Measurements from ENCODE around the gene PLGRKT.

The PLGRKT gene, protein sequence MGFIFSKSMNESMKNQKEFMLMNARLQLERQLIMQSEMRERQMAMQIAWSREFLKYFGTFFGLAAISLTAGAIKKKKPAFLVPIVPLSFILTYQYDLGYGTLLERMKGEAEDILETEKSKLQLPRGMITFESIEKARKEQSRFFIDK

DNA sequence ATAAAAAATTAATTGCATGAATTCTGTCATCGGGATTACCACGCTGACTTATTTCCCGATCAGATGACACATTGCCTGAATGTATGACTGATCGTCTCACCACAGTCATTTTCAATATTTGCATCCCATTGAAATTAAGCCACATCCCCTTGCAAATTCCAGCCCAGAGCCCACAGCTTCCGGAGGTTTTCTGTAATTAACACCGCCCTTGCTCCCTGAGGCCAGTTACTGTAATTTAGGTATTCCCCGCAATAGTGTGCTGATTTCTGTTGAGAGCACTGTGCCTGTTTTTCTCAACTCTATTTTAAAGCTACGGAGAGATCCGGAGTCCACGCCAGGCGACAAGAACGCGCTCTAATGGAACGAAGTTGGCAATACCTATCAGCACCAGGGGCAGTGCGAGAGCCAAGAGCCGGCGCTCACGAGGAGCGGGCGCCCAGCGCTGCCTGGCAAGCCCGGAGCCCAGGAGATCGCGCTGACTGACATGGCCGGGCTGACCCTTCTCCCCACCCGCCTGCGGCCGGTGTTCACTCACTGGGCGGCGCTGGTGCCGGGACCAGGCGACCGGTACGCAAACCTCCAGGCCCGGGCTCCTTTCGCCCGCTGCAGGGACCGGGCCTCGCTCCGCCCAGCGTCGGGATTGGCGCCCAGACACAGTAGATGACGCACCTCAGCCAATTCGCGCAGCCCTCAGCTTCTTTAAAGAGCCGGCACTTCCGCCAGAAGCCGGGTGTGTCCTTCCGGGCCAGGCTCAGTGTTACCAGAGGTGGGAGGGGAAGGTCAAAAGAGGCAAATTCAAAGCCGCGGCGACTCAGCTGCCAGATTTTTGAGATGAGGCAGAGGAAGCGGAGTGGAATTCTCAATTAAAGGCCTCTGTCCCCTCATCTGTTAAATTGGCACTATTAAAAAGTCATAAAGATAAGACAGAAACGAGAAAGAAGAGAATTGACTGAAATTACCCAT lies at the start of gene PLGRKT:
Gene PLGRKT, minus strand, starts transcription at position 672 of the 963 bp plus-strand sequence. CDS start 5,948 bp downstream, outside the sequence.
- TF ChIP-seq, protein P1, sequence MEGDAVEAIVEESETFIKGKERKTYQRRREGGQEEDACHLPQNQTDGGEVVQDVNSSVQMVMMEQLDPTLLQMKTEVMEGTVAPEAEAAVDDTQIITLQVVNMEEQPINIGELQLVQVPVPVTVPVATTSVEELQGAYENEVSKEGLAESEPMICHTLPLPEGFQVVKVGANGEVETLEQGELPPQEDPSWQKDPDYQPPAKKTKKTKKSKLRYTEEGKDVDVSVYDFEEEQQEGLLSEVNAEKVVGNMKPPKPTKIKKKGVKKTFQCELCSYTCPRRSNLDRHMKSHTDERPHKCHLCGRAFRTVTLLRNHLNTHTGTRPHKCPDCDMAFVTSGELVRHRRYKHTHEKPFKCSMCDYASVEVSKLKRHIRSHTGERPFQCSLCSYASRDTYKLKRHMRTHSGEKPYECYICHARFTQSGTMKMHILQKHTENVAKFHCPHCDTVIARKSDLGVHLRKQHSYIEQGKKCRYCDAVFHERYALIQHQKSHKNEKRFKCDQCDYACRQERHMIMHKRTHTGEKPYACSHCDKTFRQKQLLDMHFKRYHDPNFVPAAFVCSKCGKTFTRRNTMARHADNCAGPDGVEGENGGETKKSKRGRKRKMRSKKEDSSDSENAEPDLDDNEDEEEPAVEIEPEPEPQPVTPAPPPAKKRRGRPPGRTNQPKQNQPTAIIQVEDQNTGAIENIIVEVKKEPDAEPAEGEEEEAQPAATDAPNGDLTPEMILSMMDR (IDR thresholded peaks at IDR 0.05): peak; percentile 20
- peak within 1 kb of the TSS; percentile 88 for H3K27ac ChIP-seq

DNA sequence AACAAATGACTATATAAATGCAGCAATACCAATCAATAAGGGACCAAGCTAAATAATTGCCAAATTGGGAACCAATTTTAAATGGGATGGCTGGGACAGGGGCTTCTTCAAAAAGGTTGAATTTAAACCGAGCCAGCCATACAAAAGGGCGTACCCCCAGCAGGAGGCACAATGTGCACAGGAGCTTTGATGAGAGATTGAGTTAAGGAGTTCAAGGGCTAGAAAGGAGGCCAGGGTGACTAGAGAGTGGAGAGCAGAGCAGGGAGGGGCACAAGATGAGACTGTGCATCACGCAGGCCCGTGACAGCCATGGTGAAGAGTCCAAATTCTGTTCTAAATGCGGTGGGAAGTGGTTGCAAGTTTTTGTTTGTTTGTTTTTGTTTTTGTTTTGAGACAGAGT lies 49.3 kb upstream of the PLGRKT start:
- no peak overlapping the region for H3K27ac ChIP-seq
- no peak overlapping the region for H3K9ac ChIP-seq
- no peak overlapping the region for H3K4me3 ChIP-seq (ENCODE audit: low read depth, low read length)
- H3K27me3 ChIP-seq (ENCODE audit: control insufficient read depth, insufficient read depth, low read length): no peaks in the 10 kb centered on the region
- no peaks in the 10 kb centered on the region for H3K4me1 ChIP-seq
- H3K36me3 ChIP-seq (ENCODE audit: control insufficient read depth, insufficient read depth, low read length): no peaks in the 10 kb centered on the region
- H3K79me2 ChIP-seq: no peaks in the 10 kb centered on the region
- H2AFZ ChIP-seq: no peak overlapping the region
- TF ChIP-seq, protein P1 (IDR thresholded peaks at IDR 0.05): no peak
- no peaks in the 10 kb centered on the region for H3K9me3 ChIP-seq (ENCODE audit: control insufficient read depth, low read length)
- no peak overlapping the region for H3K4me2 ChIP-seq (ENCODE audit: low read length)

More for the DNA sequence above, at the start of gene PLGRKT:
- Histone ChIP-seq H3K9me3 (ENCODE audit: control insufficient read depth, low read length) (no peaks in the 10 kb centered on the region), H3K36me3 (ENCODE audit: control insufficient read depth, insufficient read depth, low read length) (no peaks in the 10 kb centered on the region), H3K27me3 (ENCODE audit: control insufficient read depth, insufficient read depth, low read length) (no peaks in the 10 kb centered on the region), H3K4me1 (peaks cover 3% of the 10 kb centered on the region), H3K79me2 (no peaks in the 10 kb centered on the region), H3K4me2 (ENCODE audit: low read length) (peak within 1 kb of the TSS; percentile 77), H3K9ac (peak within 1 kb of the TSS; percentile 69), H2AFZ (peak within 1 kb of the TSS; percentile 85), H3K4me3 (ENCODE audit: low read depth, low read length) (peak within 1 kb of the TSS; percentile 71)

DNA sequence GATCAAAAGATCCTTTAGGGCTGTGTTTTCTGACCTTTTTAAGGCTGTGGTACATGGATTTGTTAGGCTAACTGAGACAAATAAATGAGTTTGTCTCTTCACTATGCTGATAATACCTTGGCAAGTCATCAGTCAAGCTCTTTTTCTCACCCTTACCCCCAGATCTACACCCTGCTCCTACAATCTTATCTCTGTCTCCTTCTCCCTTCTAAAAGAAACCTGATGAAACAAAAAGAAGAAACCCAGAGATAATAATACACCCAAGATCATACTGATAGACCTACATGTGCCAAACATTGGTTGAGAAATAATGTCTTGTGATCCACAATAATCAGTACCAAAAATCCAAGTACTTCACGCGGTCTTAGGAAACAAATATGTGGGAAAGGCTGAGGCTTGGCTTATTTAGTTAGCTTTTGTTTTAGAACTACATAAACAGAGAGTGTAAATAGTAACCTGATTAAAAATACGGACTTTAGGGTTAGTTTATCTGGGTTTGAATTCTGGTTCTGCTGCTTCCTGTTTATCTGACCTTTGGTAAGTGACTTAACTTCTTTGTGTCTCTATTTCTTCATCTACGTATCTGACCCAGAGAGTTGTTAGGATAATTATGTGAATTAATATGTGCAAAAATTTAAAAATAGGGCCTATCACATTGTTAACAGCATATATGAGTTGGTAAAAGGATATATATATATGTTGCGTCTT lies 47.8 kb upstream of the PLGRKT start:
- no peak overlapping the region for H3K4me2 ChIP-seq (ENCODE audit: low read length)
- H3K9ac ChIP-seq: no peak overlapping the region
- no peak overlapping the region for H3K27ac ChIP-seq
- no peak overlapping the region for H3K4me3 ChIP-seq (ENCODE audit: low read depth, low read length)
- H3K4me1 ChIP-seq: no peaks in the 10 kb centered on the region
- TF ChIP-seq, protein P1 (IDR thresholded peaks at IDR 0.05): no peak
- H3K27me3 ChIP-seq (ENCODE audit: control insufficient read depth, insufficient read depth, low read length): no peaks in the 10 kb centered on the region
- H3K36me3 ChIP-seq (ENCODE audit: control insufficient read depth, insufficient read depth, low read length): no peaks in the 10 kb centered on the region
- peak overlapping the region; percentile 33 for H2AFZ ChIP-seq
- H3K79me2 ChIP-seq: no peaks in the 10 kb centered on the region
- no peaks in the 10 kb centered on the region for H3K9me3 ChIP-seq (ENCODE audit: control insufficient read depth, low read length)

DNA sequence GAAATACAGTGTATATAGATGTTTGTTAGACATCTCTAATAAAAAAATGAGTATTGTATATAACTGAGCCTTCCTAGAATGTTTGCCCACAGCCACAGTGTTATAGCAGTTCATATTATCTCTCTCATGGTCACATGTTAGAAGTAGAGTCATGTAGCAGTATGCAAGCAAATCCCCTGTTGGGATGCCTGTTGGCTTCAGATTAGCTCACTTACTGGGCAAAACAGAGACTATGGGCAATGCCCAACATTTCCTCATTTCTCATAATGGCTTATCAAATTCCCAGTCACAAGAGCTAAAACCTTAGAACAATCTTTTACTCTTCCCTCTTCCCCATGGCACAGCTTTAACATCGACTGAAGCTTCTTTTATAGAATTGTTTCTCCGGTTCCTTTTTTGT lies 45.6 kb upstream of the PLGRKT start:
- Histone ChIP-seq H3K27me3 (ENCODE audit: control insufficient read depth, insufficient read depth, low read length) (no peaks in the 10 kb centered on the region), H3K4me2 (ENCODE audit: low read length) (no peak overlapping the region), H2AFZ (no peak overlapping the region), H3K9ac (no peak overlapping the region), H3K9me3 (ENCODE audit: control insufficient read depth, low read length) (no peaks in the 10 kb centered on the region), H3K4me3 (ENCODE audit: low read depth, low read length) (no peak overlapping the region), H3K27ac (no peak overlapping the region), H3K79me2 (no peaks in the 10 kb centered on the region), H3K4me1 (no peaks in the 10 kb centered on the region), H3K36me3 (ENCODE audit: control insufficient read depth, insufficient read depth, low read length) (no peaks in the 10 kb centered on the region)
- TF ChIP-seq, protein P1 (IDR thresholded peaks at IDR 0.05): no peak

All from parathyroid adenoma (tissue), 2 donors.